GM21717 (cell line): ENCODE results near the gene HLA-DPA1.

Source experiments
- ATAC-seq: cut with Tn5 transposase; IDR thresholded peaks from one replicate; pipeline ENCODE4 v1.9.1; 2021; ENCODE audit warnings: mild to moderate bottlenecking, moderate library complexity; ENCODE audit not compliant: unreplicated experiment

Gene HLA-DPA1

GRCh38 chr6:33088931-33089620 is 15.6 kb upstream of the HLA-DPA1 start:
- no peak for ATAC-seq

- ATAC-seq: no peak
These were observed 14.9 kb upstream of the HLA-DPA1 start for GRCh38 chr6:33088258-33088930.

- ATAC-seq: no peak
These were observed 12.2 kb upstream of the HLA-DPA1 start for GRCh38 chr6:33085627-33086026.

GRCh38 chr6:33082702-33083101 is 9.3 kb upstream of the HLA-DPA1 start:
- ATAC-seq: no peak

- ATAC-seq: no peak
These were observed 7.8 kb upstream of the HLA-DPA1 start for GRCh38 chr6:33081098-33081824.

GRCh38 chr6:33080127-33081089 is 7.0 kb upstream of the HLA-DPA1 start:
- ATAC-seq: no peak

GRCh38 chr6:33079580-33079979 is 6.1 kb upstream of the HLA-DPA1 start:
- no peak for ATAC-seq

- ATAC-seq: no peak
These were observed 5.6 kb upstream of the HLA-DPA1 start for GRCh38 chr6:33078919-33079521.

- ATAC-seq: no peak
These were observed 5.0 kb upstream of the HLA-DPA1 start for GRCh38 chr6:33078442-33078841.

- no peak for ATAC-seq
These were observed 4.5 kb upstream of the HLA-DPA1 start for GRCh38 chr6:33077908-33078307.

GRCh38 chr6:33076406-33076934 is 3.0 kb upstream of the HLA-DPA1 start:
- ATAC-seq: no peak

GRCh38 chr6:33075568-33076405 is 2.3 kb upstream of the HLA-DPA1 start, which contains the start of gene HLA-DPB1:
TSS of gene HLA-DPB1 (plus strand) at chr6:33075990. CDS start at chr6:33076042, 52 bp downstream.
- peak; percentile 57 for ATAC-seq

- ATAC-seq: peak; percentile 10
These were observed 1.7 kb upstream of the HLA-DPA1 start for GRCh38 chr6:33075208-33075567.

GRCh38 chr6:33072508-33073100 is 845 bp downstream of the HLA-DPA1 start:
- ATAC-seq: no peak

- ATAC-seq: no peak
These were observed 1.9 kb downstream of the HLA-DPA1 start for GRCh38 chr6:33071569-33071968.

GRCh38 chr6:33070909-33071308 is 2.5 kb downstream of the HLA-DPA1 start:
- ATAC-seq: no peak

GRCh38 chr6:33069021-33069738 is 4.3 kb downstream of the HLA-DPA1 start:
- ATAC-seq: no peak

- ATAC-seq: no peak
These were observed 6.4 kb downstream of the HLA-DPA1 start for GRCh38 chr6:33066917-33067521.
